A673 (cell line): ENCODE data around the gene LY86. TPM values are rescaled to one million over a fixed set of nuclear protein-coding genes. Genes with fewer than 3 reads are reported as not detected.

Experiments
- BruUV-seq: library from RNA; stranded (reverse); fragments of 400-500 nt; replicated peaks from 2 replicates; lab custom pipeline; 2021; lab: Mats Ljungman, UMichigan
- CTCF ChIA-PET: fragments of 300-600 bp; sonication (Branson Sonifier 250); formaldehyde crosslinking; loops from one replicate; lab custom pipeline; 2022; ENCODE audit warnings: antibody characterized with exemption; lab: Charles Lee
- POLR2A ChIA-PET: fragments of 300-600 bp; sonication (Branson Sonifier 250); formaldehyde crosslinking; loops from one replicate; lab custom pipeline; 2022; ENCODE audit warnings: antibody characterized with exemption; ENCODE audit not compliant: low non-redundant PET; lab: Charles Lee
- DNase-seq: peaks from one replicate; pipeline ENCODE4 v3.0.0-alpha.2; 2015; ENCODE audit warnings: low spot score
- H3K27ac ChIP-seq: fragments of 200-600 bp; sonication (generic); 2 replicates; pipeline ENCODE4 v1.5.1; 2016; ENCODE audit warnings: mixed run types, low read depth, mild to moderate bottlenecking, mixed read lengths, antibody characterized with exemption, low read length; ENCODE audit not compliant: poor library complexity, severe bottlenecking
- H3K27me3 ChIP-seq: fragments of 200-600 bp; sonication (generic); replicated peaks from 2 replicates; pipeline ENCODE4 v1.6.1; 2017; ENCODE audit warnings: mixed run types, low read depth, mild to moderate bottlenecking, mixed read lengths, antibody characterized with exemption, low read length; ENCODE audit not compliant: insufficient read depth, poor library complexity
- H3K36me3 ChIP-seq: fragments of 200-600 bp; sonication (generic); 2 replicates; pipeline ENCODE4 v1.6.1; 2016; ENCODE audit warnings: mixed run types, mild to moderate bottlenecking, mixed read lengths, antibody characterized with exemption, low read length; ENCODE audit not compliant: insufficient read depth, poor library complexity, severe bottlenecking
- H3K4me1 ChIP-seq: fragments of 200-600 bp; sonication (generic); 2 replicates; pipeline ENCODE4 v1.6.1; 2017; ENCODE audit warnings: mixed run types, mild to moderate bottlenecking, mixed read lengths, antibody characterized with exemption, low read length; ENCODE audit not compliant: insufficient read depth, poor library complexity, severe bottlenecking
- H3K4me3 ChIP-seq: fragments of 200-600 bp; sonication (generic); 2 replicates; pipeline ENCODE4 v1.5.1; 2016; ENCODE audit warnings: low read depth, mixed run types, mild to moderate bottlenecking, mixed read lengths, low read length; ENCODE audit not compliant: poor library complexity, severe bottlenecking
- H3K9me3 ChIP-seq: fragments of 200-600 bp; sonication (generic); 2 replicates; pipeline ENCODE4 v1.6.1; 2016; ENCODE audit warnings: mixed run types, low read depth, mild to moderate bottlenecking, mixed read lengths, antibody characterized with exemption, low read length; ENCODE audit not compliant: poor library complexity, severe bottlenecking
- CTCF ChIP-seq: fragments of 300-800, 200-600 bp; sonication (generic); conservative IDR thresholded peaks from 2 replicates; pipeline ENCODE4 v1.5.1; 2017; ENCODE audit warnings: low read depth, mild to moderate bottlenecking, antibody characterized with exemption, low read length, moderate library complexity, mixed read lengths
- EZH2 ChIP-seq: fragments of 200-600 bp; sonication (generic); IDR thresholded peaks from 2 replicates; pipeline ENCODE4 v1.6.1; 2017; ENCODE audit warnings: borderline replicate concordance, low read depth, mild to moderate bottlenecking, mixed read lengths, antibody characterized with exemption, low read length; ENCODE audit not compliant: poor library complexity, severe bottlenecking
- intact Hi-C: fragments of 100-400 bp; cut with micrococcal nuclease; formaldehyde crosslinking; loops from one replicate; pipeline ENCODE4 v1.10.0; 2022; ENCODE audit not compliant: unreplicated experiment
- total RNA-seq: library from RNA; stranded (reverse); gene quantifications from 2 replicates; pipeline ENCODE4 v1.2.3, GENCODE V29; 2021

Gene LY86
- total RNA-seq, 1 experiment from 2014 or later, result not detected

- ChIA-PET CTCF (no interaction called here), POLR2A (no interaction called here)
- no TSS peak for BruUV-seq
- Histone ChIP-seq H3K4me1 (peaks cover 5% of the 10 kb centered on the region), H3K4me3 (no peak overlapping the region), H3K27me3 (no peaks in the 10 kb centered on the region), H3K27ac (no peak overlapping the region), H3K9me3 (no peaks in the 10 kb centered on the region), H3K36me3 (no peaks in the 10 kb centered on the region)
- DNase-seq, result no peak
- intact Hi-C loops, result no loop called here
- TF ChIP-seq EZH2 (no peak), CTCF (no peak)
These were observed 68.7 kb downstream of the LY86 start for GRCh38 chr6:6657085-6657819.

- ChIA-PET CTCF (no interaction called here), POLR2A (no interaction called here)
- no peak overlapping the region for H3K27ac ChIP-seq
- peaks cover 5% of the 10 kb centered on the region for H3K4me1 ChIP-seq
- no TSS peak for BruUV-seq
- H3K4me3 ChIP-seq, result no peak overlapping the region
- intact Hi-C loops, result no loop called here
- DNase-seq, result no peak
- TF ChIP-seq EZH2 (no peak), CTCF (no peak)
- H3K27me3 ChIP-seq, result no peaks in the 10 kb centered on the region
- H3K9me3 ChIP-seq, result no peaks in the 10 kb centered on the region
- no peaks in the 10 kb centered on the region for H3K36me3 ChIP-seq
These were observed 69.3 kb downstream of the LY86 start for GRCh38 chr6:6657820-6658217.

- no peak overlapping the region for H3K4me3 ChIP-seq
- no TSS peak for BruUV-seq
- no peak for DNase-seq
- H3K27me3 ChIP-seq, result no peaks in the 10 kb centered on the region
- TF ChIP-seq EZH2 (no peak), CTCF (no peak)
- CTCF ChIA-PET, result no interaction called here
- no peak overlapping the region for H3K27ac ChIP-seq
- intact Hi-C loops, result no loop called here
- H3K36me3 ChIP-seq, result no peaks in the 10 kb centered on the region
- peaks cover 5% of the 10 kb centered on the region for H3K4me1 ChIP-seq
- POLR2A ChIA-PET, result no interaction called here
- no peaks in the 10 kb centered on the region for H3K9me3 ChIP-seq
These were observed 71.2 kb downstream of the LY86 start for GRCh38 chr6:6659600-6660327.
